AG09319 (cell line): ENCODE data around the gene BCKDHB.

Experiments used
- DNase-seq: peaks from one replicate; pipeline ENCODE4 v3.0.0-alpha.2; 2010; ENCODE audit warnings: low read depth; ENCODE audit errors: extremely low read depth
- TF ChIP-seq, protein P1 (sequence below): IDR thresholded peaks from 2 replicates; pipeline ENCODE4 v1.5.1; 2011; ENCODE audit warnings: low read depth, mild to moderate bottlenecking, inconsistent platforms, low read length, moderate library complexity

Gene BCKDHB

GRCh38 chr6:80217794-80218193, 111.3 kb downstream of the BCKDHB start:
- DNase-seq = peak; percentile 5

GRCh38 chr6:80223743-80224212, 117.3 kb downstream of the BCKDHB start:
- peak; percentile 88 for DNase-seq
- TF ChIP-seq, protein P1, sequence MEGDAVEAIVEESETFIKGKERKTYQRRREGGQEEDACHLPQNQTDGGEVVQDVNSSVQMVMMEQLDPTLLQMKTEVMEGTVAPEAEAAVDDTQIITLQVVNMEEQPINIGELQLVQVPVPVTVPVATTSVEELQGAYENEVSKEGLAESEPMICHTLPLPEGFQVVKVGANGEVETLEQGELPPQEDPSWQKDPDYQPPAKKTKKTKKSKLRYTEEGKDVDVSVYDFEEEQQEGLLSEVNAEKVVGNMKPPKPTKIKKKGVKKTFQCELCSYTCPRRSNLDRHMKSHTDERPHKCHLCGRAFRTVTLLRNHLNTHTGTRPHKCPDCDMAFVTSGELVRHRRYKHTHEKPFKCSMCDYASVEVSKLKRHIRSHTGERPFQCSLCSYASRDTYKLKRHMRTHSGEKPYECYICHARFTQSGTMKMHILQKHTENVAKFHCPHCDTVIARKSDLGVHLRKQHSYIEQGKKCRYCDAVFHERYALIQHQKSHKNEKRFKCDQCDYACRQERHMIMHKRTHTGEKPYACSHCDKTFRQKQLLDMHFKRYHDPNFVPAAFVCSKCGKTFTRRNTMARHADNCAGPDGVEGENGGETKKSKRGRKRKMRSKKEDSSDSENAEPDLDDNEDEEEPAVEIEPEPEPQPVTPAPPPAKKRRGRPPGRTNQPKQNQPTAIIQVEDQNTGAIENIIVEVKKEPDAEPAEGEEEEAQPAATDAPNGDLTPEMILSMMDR = no peak

More at GRCh38 chr6:80217794-80218193, 111.3 kb downstream of the BCKDHB start:
- TF ChIP-seq, protein P1 = no peak

DNA sequence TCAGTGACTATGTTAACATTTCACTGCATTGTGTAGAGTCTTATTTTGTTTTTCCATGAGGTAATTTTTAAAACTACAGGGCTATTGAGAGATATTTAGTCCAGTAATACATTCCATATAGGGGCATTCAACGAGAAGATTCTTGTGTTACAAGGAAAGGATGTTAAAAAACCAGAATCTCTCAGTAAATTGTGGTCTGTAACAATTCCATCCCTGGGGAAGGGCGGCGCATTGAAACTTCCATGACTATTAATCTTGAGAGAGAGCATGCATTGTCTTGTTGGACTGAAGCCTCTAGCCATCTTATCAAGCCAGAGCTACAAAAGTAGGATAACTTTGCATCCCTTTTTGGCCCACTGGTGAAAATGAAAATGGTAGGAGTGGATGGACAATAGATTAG, 119.7 kb downstream of the BCKDHB start:
- DNase-seq = no peak
- TF ChIP-seq, protein P1 = no peak

DNA sequence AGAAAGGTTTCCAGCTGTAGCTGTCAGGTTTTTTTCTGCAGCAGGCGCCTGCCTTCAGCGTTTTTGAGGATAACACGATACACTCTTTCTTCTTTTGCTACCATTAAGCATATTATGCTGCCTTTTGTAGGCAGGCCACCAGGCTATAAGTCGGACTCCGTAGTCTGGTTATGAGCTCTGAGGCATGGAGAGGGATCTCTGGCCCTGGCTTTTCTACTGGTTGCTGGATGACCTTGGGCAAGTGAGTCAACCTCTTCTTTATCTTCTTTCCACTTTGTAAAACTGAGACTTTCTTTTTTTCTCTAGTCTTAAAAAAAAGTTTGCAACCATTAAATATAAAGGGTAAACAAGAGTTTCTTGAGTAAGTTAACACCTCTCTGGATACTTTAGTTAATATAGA, 120.2 kb downstream of the BCKDHB start:
- DNase-seq = no peak
- TF ChIP-seq, protein P1 = no peak

- TF ChIP-seq, protein P1 = no peak
- DNase-seq = no peak
These were observed 121.2 kb downstream of the BCKDHB start for GRCh38 chr6:80227545-80228105.

DNA sequence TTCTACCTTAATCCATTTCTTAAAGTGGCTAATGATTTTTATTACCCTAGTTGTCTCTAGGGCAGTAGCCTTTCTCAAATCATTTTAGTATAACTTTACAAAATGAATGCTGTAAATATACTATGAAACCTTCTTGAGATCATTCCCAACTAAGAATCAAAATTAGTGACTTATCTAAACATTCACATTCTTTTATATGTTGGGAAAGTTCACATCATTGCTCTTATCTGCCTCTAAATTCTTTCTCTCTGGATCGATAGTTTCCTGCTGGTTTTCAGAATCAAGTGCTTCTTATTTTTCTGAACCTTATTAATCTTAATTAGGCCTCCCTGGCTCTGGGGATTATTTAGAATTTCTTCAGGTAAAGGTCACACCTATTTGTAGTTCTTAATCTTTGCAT, 126.8 kb downstream of the BCKDHB start:
- no peak for DNase-seq
- TF ChIP-seq, protein P1 = no peak

DNA sequence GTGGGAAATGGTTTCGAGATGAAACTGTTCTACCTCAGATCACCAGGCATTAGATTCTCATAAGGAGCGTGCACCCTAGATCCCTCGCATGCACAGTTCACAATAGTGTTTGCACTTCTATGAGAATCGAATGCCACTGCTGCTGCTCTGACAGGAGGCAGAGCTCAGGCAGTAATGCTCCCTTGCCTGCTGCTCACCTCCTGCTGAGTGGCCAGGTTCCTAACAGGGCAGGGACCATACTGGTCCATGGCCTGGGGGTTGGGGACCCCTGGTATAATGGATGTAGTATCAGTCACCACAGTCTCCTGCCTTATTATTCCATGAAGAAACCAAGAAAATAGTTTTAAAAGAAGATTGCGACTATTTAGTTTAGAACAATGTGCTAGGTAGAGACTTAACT, 127.5 kb downstream of the BCKDHB start:
- TF ChIP-seq, protein P1 = no peak
- DNase-seq = no peak
